CD4-positive, alpha-beta T cell treated with Interleukin-1 beta for 1 hour (primary cell): ENCODE data around the gene SATL1.
"Not testable (repeated sequence)": the region's sequence is repeated elsewhere in the genome, so short reads cannot be mapped to it uniquely, and the experiment has no call there.

Experiments used
- DNase-seq, 2 donors: peaks; one replicate each; pipeline ENCODE4 v3.0.0-alpha.2; 2020 to 2022

The SATL1 gene

GRCh38 chrX:85243761-85244449 lies at the start of gene SATL1, which contains the start of gene ZNF711:
SATL1 (minus strand) TSS chrX:85243779; CDS start chrX:85108968, 134,811 bp downstream.
ZNF711 (plus strand) TSS chrX:85243991; CDS start chrX:85247573, 3,582 bp downstream.
- DNase-seq = peak; percentile 22 to 42

- no peak for DNase-seq
Measured at GRCh38 chrX:85288992-85289723, 45.6 kb upstream of the SATL1 start.

- not testable (repeated sequence) for DNase-seq
Measured at GRCh38 chrX:85285286-85285685, 41.7 kb upstream of the SATL1 start.

GRCh38 chrX:85244450-85245211 lies 1.1 kb upstream of the SATL1 start:
- peak in 1 of 2 donors; percentile 1 for DNase-seq

GRCh38 chrX:85243155-85243554 lies 424 bp downstream of the SATL1 start:
- DNase-seq = no peak

- DNase-seq = no peak
Measured at GRCh38 chrX:85223359-85223758, 20.2 kb downstream of the SATL1 start.

- DNase-seq = no peak
Measured at GRCh38 chrX:85221361-85221760, 22.2 kb downstream of the SATL1 start.

- no peak for DNase-seq
Measured at GRCh38 chrX:85215946-85216345, 27.6 kb downstream of the SATL1 start.

- no peak for DNase-seq
Measured at GRCh38 chrX:85213792-85214530, 29.6 kb downstream of the SATL1 start.

- DNase-seq = no peak
Measured at GRCh38 chrX:85203461-85203970, 40.1 kb downstream of the SATL1 start.

- no peak for DNase-seq
Measured at GRCh38 chrX:85196319-85196718, 47.3 kb downstream of the SATL1 start.

- DNase-seq = no peak
Measured at GRCh38 chrX:85159644-85160043, 83.9 kb downstream of the SATL1 start.

GRCh38 chrX:85140964-85141363 lies 102.6 kb downstream of the SATL1 start:
- no peak for DNase-seq

GRCh38 chrX:85139422-85139821 lies 104.2 kb downstream of the SATL1 start:
- DNase-seq = no peak

GRCh38 chrX:85136409-85136808 lies 107.2 kb downstream of the SATL1 start:
- DNase-seq = no peak

- DNase-seq = no peak
Measured at GRCh38 chrX:85115252-85115651, 128.3 kb downstream of the SATL1 start.

- no peak for DNase-seq
Measured at GRCh38 chrX:85114776-85115175, 128.8 kb downstream of the SATL1 start.

- DNase-seq = no peak
Measured at GRCh38 chrX:85114171-85114570, 129.4 kb downstream of the SATL1 start.

GRCh38 chrX:85113746-85114145 lies 129.8 kb downstream of the SATL1 start:
- DNase-seq = no peak

GRCh38 chrX:85112293-85112692 lies 131.3 kb downstream of the SATL1 start:
- no peak for DNase-seq

GRCh38 chrX:85111347-85111746 lies 132.2 kb downstream of the SATL1 start:
- DNase-seq = no peak

- no peak for DNase-seq
Measured at GRCh38 chrX:85109235-85109634, 134.3 kb downstream of the SATL1 start.

- DNase-seq = no peak
Measured at GRCh38 chrX:85108165-85108564, 135.4 kb downstream of the SATL1 start.
